Peyer's patch (tissue), 4 donors: ENCODE data around the gene LINGO3. TPM values are rescaled to one million over a fixed set of nuclear protein-coding genes. Genes with fewer than 3 reads are reported as not detected.

Source experiments
- DNase-seq, 3 donors: peaks; one replicate each; pipeline ENCODE4 v3.0.0-alpha.2; 2017 to 2019
- H3K27ac ChIP-seq, 4 donors: fragments of 200-600 bp; sonication (generic); one replicate each; pipeline ENCODE4 v1.5.1; 2016 to 2019
- H3K27me3 ChIP-seq, 2 donors: fragments of 200-600 bp; sonication (generic); one replicate each; pipeline ENCODE4 v1.5.1; 2019
- H3K36me3 ChIP-seq, 3 donors: fragments of 200-600 bp; sonication (generic); one replicate each; pipeline ENCODE4 v1.5.1; 2016 to 2019
- H3K4me1 ChIP-seq, 4 donors: fragments of 200-600 bp; sonication (generic); one replicate each; pipeline ENCODE4 v1.5.1; 2016 to 2019
- H3K4me3 ChIP-seq, 4 donors: fragments of 200-600 bp; sonication (generic); 1 replicate in 3 of 4; 2 replicates in 1 of 4; pipeline ENCODE4 v1.5.1; 2016 to 2019; ENCODE audit warnings: mild to moderate bottlenecking in 1 of 4
- H3K9me3 ChIP-seq, 4 donors: fragments of 200-600 bp; sonication (generic); one replicate each; pipeline ENCODE4 v1.5.1; 2016 to 2019; ENCODE audit warnings: mild to moderate bottlenecking in 1 of 4
- POLR2A ChIP-seq, 2 donors: fragments of 450-650 bp; IDR thresholded peaks; one replicate each; pipeline ENCODE4 v1.5.1; 2017; ENCODE audit warnings: antibody characterized with exemption in 2 of 2, mild to moderate bottlenecking in 2 of 2, moderate library complexity in 2 of 2
- total RNA-seq, 4 donors: library from RNA; depleted of rRNA; stranded (reverse); fragments of >200 nt; gene quantifications; one replicate each; pipeline ENCODE4 v1.1.0, GENCODE V29; 2016
- TF ChIP-seq, protein P1 (sequence below), 6 experiments: fragments of 450-650 bp in 4 of 6; fragments of 200-600 bp in 2 of 6; sonication (generic) in 1 of 6; IDR thresholded peaks; one replicate each; pipeline ENCODE4 v1.5.1; 2017 to 2019; ENCODE audit warnings: antibody characterized with exemption in 6 of 6, mild to moderate bottlenecking in 3 of 6, moderate library complexity in 1 of 6

Gene LINGO3, protein sequence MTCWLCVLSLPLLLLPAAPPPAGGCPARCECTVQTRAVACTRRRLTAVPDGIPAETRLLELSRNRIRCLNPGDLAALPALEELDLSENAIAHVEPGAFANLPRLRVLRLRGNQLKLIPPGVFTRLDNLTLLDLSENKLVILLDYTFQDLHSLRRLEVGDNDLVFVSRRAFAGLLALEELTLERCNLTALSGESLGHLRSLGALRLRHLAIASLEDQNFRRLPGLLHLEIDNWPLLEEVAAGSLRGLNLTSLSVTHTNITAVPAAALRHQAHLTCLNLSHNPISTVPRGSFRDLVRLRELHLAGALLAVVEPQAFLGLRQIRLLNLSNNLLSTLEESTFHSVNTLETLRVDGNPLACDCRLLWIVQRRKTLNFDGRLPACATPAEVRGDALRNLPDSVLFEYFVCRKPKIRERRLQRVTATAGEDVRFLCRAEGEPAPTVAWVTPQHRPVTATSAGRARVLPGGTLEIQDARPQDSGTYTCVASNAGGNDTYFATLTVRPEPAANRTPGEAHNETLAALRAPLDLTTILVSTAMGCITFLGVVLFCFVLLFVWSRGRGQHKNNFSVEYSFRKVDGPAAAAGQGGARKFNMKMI
- 1 to 10 TPM in 1 of 4 donors, under 1 TPM in 1, not detected in 2; 0.54 to 5.0 TPM for total RNA-seq

DNA sequence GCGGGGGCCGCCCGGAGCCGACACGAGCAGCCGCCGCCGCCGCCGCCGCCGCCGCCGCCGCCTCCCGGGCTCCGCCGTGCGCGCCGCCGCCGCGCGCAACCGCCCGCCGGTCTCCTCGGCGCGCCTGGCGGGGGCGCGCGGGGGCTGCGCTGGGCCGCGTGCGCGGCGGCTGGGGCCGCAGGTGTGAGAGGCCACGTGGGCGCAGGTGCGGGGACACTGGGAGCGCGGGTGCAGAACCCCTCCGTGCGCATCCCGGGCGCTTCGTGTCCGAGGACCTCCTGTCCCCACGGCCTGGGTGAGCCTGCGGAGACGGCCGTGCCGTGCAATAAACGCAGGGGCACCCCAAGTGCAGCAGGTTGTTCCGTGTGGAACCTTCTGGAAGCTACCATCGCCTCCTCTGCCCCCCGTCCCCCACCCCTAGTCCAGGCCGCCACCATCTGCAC is at the start of gene LINGO3:
LINGO3 (minus strand) TSS at position 41 of the 443 bp plus-strand sequence. CDS start 16,378 bp downstream, outside the sequence.
- no peaks in the 10 kb centered on the region for H3K9me3 ChIP-seq
- TF ChIP-seq POLR2A (IDR thresholded peaks at IDR 0.05), result no peak
- TF ChIP-seq, protein P1, sequence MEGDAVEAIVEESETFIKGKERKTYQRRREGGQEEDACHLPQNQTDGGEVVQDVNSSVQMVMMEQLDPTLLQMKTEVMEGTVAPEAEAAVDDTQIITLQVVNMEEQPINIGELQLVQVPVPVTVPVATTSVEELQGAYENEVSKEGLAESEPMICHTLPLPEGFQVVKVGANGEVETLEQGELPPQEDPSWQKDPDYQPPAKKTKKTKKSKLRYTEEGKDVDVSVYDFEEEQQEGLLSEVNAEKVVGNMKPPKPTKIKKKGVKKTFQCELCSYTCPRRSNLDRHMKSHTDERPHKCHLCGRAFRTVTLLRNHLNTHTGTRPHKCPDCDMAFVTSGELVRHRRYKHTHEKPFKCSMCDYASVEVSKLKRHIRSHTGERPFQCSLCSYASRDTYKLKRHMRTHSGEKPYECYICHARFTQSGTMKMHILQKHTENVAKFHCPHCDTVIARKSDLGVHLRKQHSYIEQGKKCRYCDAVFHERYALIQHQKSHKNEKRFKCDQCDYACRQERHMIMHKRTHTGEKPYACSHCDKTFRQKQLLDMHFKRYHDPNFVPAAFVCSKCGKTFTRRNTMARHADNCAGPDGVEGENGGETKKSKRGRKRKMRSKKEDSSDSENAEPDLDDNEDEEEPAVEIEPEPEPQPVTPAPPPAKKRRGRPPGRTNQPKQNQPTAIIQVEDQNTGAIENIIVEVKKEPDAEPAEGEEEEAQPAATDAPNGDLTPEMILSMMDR (IDR thresholded peaks at IDR 0.05), result no peak
- H3K4me3 ChIP-seq, result peak within 1 kb of the TSS in 3 of 4 donors; percentile 16 to 39 (median 21)
- peak within 1 kb of the TSS in 1 of 4 donors; percentile 7 for H3K27ac ChIP-seq
- H3K27me3 ChIP-seq, result peaks cover 0 to 29% of the 10 kb centered on the region in 2 donors
- no peak for DNase-seq
- H3K36me3 ChIP-seq, result no peaks in the 10 kb centered on the region
- peaks cover 0 to 10% (median 2%) of the 10 kb centered on the region in 4 donors for H3K4me1 ChIP-seq

DNA sequence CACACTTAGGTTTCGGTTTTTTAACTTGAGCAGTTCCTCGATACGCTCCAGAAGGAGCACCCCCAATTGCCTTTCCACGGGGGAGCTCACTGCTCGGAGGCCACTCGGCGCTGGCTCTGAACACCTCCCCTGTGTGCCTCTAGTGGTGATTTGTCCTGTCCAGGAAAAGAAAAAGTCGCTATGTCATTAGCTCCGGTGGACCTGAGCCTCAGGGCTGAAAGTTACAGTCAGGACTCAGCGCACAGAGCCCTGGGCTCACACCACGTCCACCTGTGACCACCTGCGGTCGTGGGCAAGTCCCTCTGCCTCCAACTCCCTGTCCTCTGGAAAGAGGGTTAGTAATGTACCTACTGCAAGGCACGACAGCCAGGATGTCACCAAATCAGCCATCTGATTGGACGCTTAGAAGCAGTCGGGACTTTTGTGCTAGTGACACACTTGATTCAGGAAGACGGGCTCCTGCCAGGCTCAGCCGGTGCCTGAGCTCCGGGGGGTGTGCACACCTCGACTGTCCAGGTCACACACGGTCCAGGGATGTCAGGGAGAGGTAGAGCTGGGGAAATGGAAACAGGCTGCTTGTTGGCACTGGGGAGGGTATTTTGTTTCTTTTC is 48.2 kb upstream of the LINGO3 start:
- H3K27ac ChIP-seq, result no peak overlapping the region
- H3K27me3 ChIP-seq, result peaks cover 0 to 11% of the 10 kb centered on the region in 2 donors
- no peaks in the 10 kb centered on the region for H3K4me1 ChIP-seq
- no peak for DNase-seq
- H3K36me3 ChIP-seq, result peaks cover 0 to 36% (median 0%) of the 10 kb centered on the region in 3 donors
- TF ChIP-seq, protein P1 (IDR thresholded peaks at IDR 0.05), result no peak
- TF ChIP-seq POLR2A (IDR thresholded peaks at IDR 0.05), result no peak
- H3K9me3 ChIP-seq, result no peaks in the 10 kb centered on the region
- H3K4me3 ChIP-seq, result no peak overlapping the region

DNA sequence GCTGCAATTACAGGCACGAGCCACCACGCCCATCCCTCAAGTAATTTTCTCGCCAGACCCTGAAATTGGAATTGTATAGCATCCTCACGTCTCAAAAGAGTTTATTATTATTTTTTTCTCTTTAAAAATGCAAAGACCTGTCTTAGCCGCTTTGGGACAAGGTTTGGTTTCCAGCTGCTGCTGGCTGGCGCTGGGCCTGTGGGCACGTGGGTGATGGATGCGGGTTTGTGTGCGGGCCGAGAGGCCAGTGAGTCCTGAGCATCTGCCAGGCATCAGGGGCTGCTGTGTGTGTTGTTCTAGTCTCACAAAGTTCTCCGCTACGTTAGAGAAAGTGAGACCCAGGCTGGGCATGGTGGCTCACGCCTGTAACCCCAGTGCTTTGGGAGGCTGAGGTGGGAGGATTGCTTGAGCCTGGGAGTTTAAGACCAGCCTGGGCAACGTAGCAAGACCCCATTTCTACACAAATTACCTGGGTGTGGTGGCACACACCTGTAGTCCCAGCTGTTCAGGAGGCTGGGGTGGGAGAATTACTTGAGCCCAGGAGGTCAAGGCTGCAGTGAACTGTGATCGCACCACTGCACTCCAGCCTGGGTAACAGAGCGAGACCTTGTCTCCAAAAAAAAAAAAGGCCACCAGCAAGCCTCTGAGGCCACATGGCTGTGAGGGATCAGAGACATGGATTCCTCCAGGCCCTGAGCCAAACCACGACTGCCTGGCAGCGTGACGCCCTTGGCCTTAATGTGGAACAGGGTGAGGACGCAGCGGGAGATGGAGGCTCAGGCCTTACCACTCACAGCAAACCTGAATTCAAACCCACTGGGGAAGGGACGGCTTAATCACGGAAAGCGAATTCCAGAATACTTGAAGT is 47.4 kb upstream of the LINGO3 start:
- DNase-seq, result no peak
- H3K27ac ChIP-seq, result no peak overlapping the region
- peaks cover 0 to 44% (median 0%) of the 10 kb centered on the region in 3 donors for H3K36me3 ChIP-seq
- H3K9me3 ChIP-seq, result no peaks in the 10 kb centered on the region
- TF ChIP-seq POLR2A (IDR thresholded peaks at IDR 0.05), result no peak
- TF ChIP-seq, protein P1 (IDR thresholded peaks at IDR 0.05), result no peak
- no peak overlapping the region for H3K4me3 ChIP-seq
- no peaks in the 10 kb centered on the region for H3K4me1 ChIP-seq
- H3K27me3 ChIP-seq, result peaks cover 0 to 8% of the 10 kb centered on the region in 2 donors

DNA sequence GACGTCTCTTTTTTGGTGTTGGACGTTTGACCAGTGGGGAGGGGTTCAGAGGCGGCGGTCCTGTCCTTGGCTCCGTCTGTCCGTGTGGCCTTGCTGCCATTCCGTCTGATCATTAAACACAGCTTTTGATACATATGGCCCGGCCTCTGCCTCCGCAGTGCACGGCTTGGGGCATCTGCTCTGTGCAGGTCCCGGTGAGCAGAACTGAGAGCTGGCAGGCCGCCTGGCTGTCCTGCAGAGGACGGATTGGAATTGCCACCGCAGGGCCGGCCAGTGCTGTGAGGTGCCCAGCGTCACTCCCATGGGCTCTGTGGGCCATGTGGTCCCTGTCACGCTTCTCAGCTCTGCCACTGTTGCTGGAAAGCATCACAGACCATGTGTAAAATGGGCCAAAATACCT is 46.7 kb upstream of the LINGO3 start:
- no peaks in the 10 kb centered on the region for H3K9me3 ChIP-seq
- no peak overlapping the region for H3K27ac ChIP-seq
- peaks cover 0 to 48% (median 0%) of the 10 kb centered on the region in 3 donors for H3K36me3 ChIP-seq
- no peak for DNase-seq
- no peak overlapping the region for H3K4me3 ChIP-seq
- H3K27me3 ChIP-seq, result peaks cover 0 to under 1% of the 10 kb centered on the region in 2 donors
- TF ChIP-seq, protein P1 (IDR thresholded peaks at IDR 0.05), result no peak
- no peak for TF ChIP-seq POLR2A (IDR thresholded peaks at IDR 0.05)
- H3K4me1 ChIP-seq, result no peaks in the 10 kb centered on the region
